Esophagus muscularis mucosa (tissue), 4 donors: ENCODE measurements around the gene ASPDH. TPM values are rescaled to one million over a fixed set of nuclear protein-coding genes. Genes with fewer than 3 reads are reported as not detected.
"Not testable (repeated sequence)": the region's sequence is repeated elsewhere in the genome, so short reads cannot be mapped to it uniquely, and the experiment has no call there.

ENCODE experiments used
- DNase-seq: peaks from one replicate; pipeline ENCODE4 v3.0.0-alpha.2; 2017; ENCODE audit errors: extremely low spot score
- H3K27ac ChIP-seq, 4 donors: fragments of 200-600 bp; sonication (generic); replicated peaks in 1 of 4; 1 replicate in 3 of 4; 2 replicates in 1 of 4; pipeline ENCODE4 v1.5.1; 2016 to 2019; ENCODE audit warnings: mild to moderate bottlenecking in 1 of 4
- H3K27me3 ChIP-seq, 4 donors: fragments of 200-600 bp; sonication (generic); one replicate each; pipeline versions ENCODE4 v1.5.1 to v1.6.0; 2016 to 2019
- H3K36me3 ChIP-seq, 4 donors: fragments of 200-600 bp; sonication (generic); one replicate each; pipeline ENCODE4 v1.5.1; 2016 to 2019
- H3K4me1 ChIP-seq, 4 donors: fragments of 200-600 bp; sonication (generic); one replicate each; pipeline ENCODE4 v1.5.1; 2016 to 2019
- H3K4me3 ChIP-seq, 4 donors: fragments of 200-600 bp; sonication (generic); 1 replicate in 2 of 4; 2 replicates in 2 of 4; pipeline ENCODE4 v1.5.1; 2016 to 2019; ENCODE audit warnings: mild to moderate bottlenecking in 4 of 4, moderate library complexity in 1 of 4
- H3K9me3 ChIP-seq, 4 donors: fragments of 200-600 bp; sonication (generic); 1 replicate in 3 of 4; 2 replicates in 1 of 4; pipeline ENCODE4 v1.5.1; 2016 to 2019
- CTCF ChIP-seq, 3 experiments: fragments of 200-600 bp in 2 of 3; fragments of 450-650 bp in 1 of 3; sonication (generic) in 2 of 3; IDR thresholded peaks; one replicate each; pipeline ENCODE4 v1.5.1; 2017 to 2019; ENCODE audit warnings: antibody characterized with exemption in 3 of 3, mild to moderate bottlenecking in 2 of 3, moderate library complexity in 1 of 3
- EP300 ChIP-seq: sonication (generic); formaldehyde crosslinking; IDR thresholded peaks from one replicate; pipeline ENCODE4 v1.6.1; 2017; ENCODE audit warnings: antibody characterized with exemption
- POLR2A ChIP-seq: fragments of 450-650 bp; IDR thresholded peaks from one replicate; pipeline ENCODE4 v1.6.1; 2017; ENCODE audit warnings: antibody characterized with exemption, moderate library complexity, mild to moderate bottlenecking, low read depth
- POLR2AphosphoS5 ChIP-seq, 2 donors: sonication (generic); formaldehyde crosslinking; IDR thresholded peaks; one replicate each; pipeline ENCODE4 v1.6.1; 2017; ENCODE audit warnings: antibody characterized with exemption in 2 of 2
- WGBS: methylation state at CpG from one replicate; pipeline ENCODE4 v1.1.5; 2018; 5-methylcytosine and 5-hydroxymethylcytosine counted together
- intact Hi-C: fragments of 100-400 bp; cut with DNase I; formaldehyde crosslinking; loops from one replicate; pipeline ENCODE4 v1.15.1; 2023
- total RNA-seq, 4 donors: library from RNA; depleted of rRNA; stranded (reverse); fragments of >200 nt; gene quantifications; one replicate each; pipeline versions ENCODE4 v1.1.0 to v1.2.1, GENCODE V29; 2016

Gene ASPDH
- total RNA-seq, 4 donors from 2014 or later = 1.6 TPM; not detected in 3

GRCh38 chr19:50475101-50475568 is 38.6 kb downstream of the ASPDH start:
- H3K4me1 ChIP-seq = peaks cover 18 to 34% (median 24%) of the 10 kb centered on the region in 4 donors
- no peak for DNase-seq
- H3K36me3 ChIP-seq = peaks cover 9 to 19% (median 18%) of the 10 kb centered on the region in 4 donors
- 84% methylated on average over 11 of the region's 12 CpGs for WGBS
- TF ChIP-seq POLR2AphosphoS5 (IDR thresholded peaks at IDR 0.05) (no peak), POLR2A (no peak), EP300 (no peak), CTCF (IDR thresholded peaks at IDR 0.05) (no peak)
- H3K9me3 ChIP-seq = no peaks in the 10 kb centered on the region
- H3K4me3 ChIP-seq = no peak overlapping the region
- intact Hi-C loops = no loop called here
- no peaks in the 10 kb centered on the region for H3K27me3 ChIP-seq
- H3K27ac ChIP-seq = no peak overlapping the region

DNA sequence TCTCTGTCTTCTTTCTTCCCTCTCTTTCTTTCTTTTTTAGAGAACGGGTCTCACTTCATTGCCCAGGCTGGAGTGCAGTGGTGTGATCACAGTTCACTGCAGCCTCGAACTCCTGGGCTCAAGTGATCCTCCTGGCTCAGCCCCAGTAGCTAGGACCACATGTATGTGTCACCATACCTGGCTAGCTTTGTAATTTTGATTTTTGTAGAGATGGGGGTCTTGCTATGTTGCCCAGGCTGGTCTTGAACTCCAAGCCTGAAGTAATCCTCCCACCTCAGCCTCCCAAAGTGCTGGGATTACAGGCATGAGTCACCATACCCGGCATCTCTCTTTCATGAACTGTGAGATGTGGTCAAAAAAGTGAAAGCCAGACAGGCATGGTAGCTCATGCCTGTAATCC is 40.4 kb downstream of the ASPDH start:
- H3K4me3 ChIP-seq, H3K9me3 ChIP-seq, intact Hi-C loops, H3K36me3 ChIP-seq, DNase-seq, H3K27ac ChIP-seq: not testable (repeated sequence)
- Histone ChIP-seq H3K27me3 (peaks cover 0 to 16% (median 0%) of the 10 kb centered on the region in 4 donors), H3K4me1 (peaks cover 16 to 23% (median 17%) of the 10 kb centered on the region in 4 donors)
- WGBS = 80% methylated on average over 3 of the region's 3 CpGs

- intact Hi-C loops = no loop called here
- H3K9me3 ChIP-seq = no peaks in the 10 kb centered on the region
- no peaks in the 10 kb centered on the region for H3K36me3 ChIP-seq
- no peaks in the 10 kb centered on the region for H3K4me1 ChIP-seq
- no peak for DNase-seq
- no peak overlapping the region for H3K27ac ChIP-seq
- WGBS = 88% methylated on average over 6 of the region's 6 CpGs
- no peak overlapping the region for H3K4me3 ChIP-seq
- H3K27me3 ChIP-seq = peaks cover 0 to 46% (median 0%) of the 10 kb centered on the region in 4 donors
- TF ChIP-seq POLR2AphosphoS5 (IDR thresholded peaks at IDR 0.05) = no peak
- no peak for TF ChIP-seq CTCF (IDR thresholded peaks at IDR 0.05)
- no peak for TF ChIP-seq POLR2A
- TF ChIP-seq EP300 = no peak
Measured at GRCh38 chr19:50468818-50469217, 44.9 kb downstream of the ASPDH start.

DNA sequence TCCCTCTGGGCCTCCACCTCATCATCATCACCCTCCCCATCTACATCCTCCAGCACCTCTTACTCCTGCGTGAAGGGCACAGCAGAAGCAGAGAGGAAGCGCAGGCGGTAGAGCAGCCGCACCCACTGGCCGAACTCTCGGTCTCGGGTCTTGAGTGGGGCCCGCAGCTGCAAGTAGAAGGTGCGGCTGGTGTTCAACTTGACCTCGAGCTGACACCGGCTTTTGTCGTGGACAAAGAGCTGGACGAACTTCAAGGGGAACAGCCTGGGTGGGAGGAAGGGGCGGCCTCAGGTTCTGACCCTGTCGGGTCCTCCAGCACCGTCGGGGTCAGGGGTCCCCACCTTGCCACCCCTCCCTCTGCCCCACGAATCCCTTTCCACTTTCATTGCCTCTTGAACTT is 46.1 kb downstream of the ASPDH start:
- intact Hi-C loops = no loop called here
- Histone ChIP-seq H3K36me3 (no peaks in the 10 kb centered on the region), H3K27me3 (peaks cover 0 to 56% (median 0%) of the 10 kb centered on the region in 4 donors), H3K4me1 (no peaks in the 10 kb centered on the region), H3K4me3 (no peak overlapping the region), H3K9me3 (no peaks in the 10 kb centered on the region), H3K27ac (no peak overlapping the region)
- WGBS = 81% methylated on average over 18 of the region's 18 CpGs
- no peak for DNase-seq
- no peak for TF ChIP-seq POLR2AphosphoS5 (IDR thresholded peaks at IDR 0.05)
- no peak for TF ChIP-seq EP300
- no peak for TF ChIP-seq POLR2A
- no peak for TF ChIP-seq CTCF (IDR thresholded peaks at IDR 0.05)

- Histone ChIP-seq H3K9me3 (no peaks in the 10 kb centered on the region), H3K4me1 (no peaks in the 10 kb centered on the region), H3K27ac (no peak overlapping the region), H3K36me3 (no peaks in the 10 kb centered on the region), H3K27me3 (peaks cover 0 to 65% (median 0%) of the 10 kb centered on the region in 4 donors), H3K4me3 (no peak overlapping the region)
- WGBS = 82% methylated on average over 11 of the region's 11 CpGs
- intact Hi-C loops = no loop called here
- no peak for TF ChIP-seq POLR2A
- no peak for TF ChIP-seq EP300
- TF ChIP-seq CTCF (IDR thresholded peaks at IDR 0.05) = no peak
- no peak for TF ChIP-seq POLR2AphosphoS5 (IDR thresholded peaks at IDR 0.05)
- DNase-seq = no peak
Measured at GRCh38 chr19:50466706-50467039, 47.0 kb downstream of the ASPDH start.
